ENCODE data around the gene TMEM238.

Gene TMEM238

DNA sequence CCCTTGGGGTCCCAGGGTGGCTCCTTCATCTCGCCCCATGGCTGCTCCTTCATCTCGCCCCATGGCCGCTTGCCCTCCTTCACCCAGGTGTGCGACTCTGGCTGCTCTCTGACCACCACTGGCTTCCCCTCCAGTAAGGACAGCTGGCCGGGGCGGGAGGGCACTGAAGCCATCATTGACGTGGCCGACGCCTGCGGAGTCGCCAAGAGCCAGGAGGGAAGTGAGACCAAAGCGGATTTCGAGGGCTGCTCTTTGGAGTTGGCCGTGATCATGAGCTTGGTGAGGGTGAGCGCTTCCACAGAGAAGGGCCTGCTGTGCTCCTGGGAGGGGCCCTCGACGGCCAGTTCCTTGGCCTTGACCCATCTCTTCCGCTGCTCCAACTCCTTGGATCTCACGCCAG is 25.6 kb downstream of the TMEM238 start:
- H3K4me3 ChIP-seq (ENCODE audit: low read depth, low read length) = no peak overlapping the region
- no peak for DNase-seq
- no peaks in the 10 kb centered on the region for H3K27me3 ChIP-seq (ENCODE audit: insufficient read depth, low read depth, severe bottlenecking)
- no peak overlapping the region for H3K27ac ChIP-seq
- H3K9me3 ChIP-seq (ENCODE audit: severe bottlenecking) = no peaks in the 10 kb centered on the region
- no peaks in the 10 kb centered on the region for H3K36me3 ChIP-seq
- TF ChIP-seq, protein P1, sequence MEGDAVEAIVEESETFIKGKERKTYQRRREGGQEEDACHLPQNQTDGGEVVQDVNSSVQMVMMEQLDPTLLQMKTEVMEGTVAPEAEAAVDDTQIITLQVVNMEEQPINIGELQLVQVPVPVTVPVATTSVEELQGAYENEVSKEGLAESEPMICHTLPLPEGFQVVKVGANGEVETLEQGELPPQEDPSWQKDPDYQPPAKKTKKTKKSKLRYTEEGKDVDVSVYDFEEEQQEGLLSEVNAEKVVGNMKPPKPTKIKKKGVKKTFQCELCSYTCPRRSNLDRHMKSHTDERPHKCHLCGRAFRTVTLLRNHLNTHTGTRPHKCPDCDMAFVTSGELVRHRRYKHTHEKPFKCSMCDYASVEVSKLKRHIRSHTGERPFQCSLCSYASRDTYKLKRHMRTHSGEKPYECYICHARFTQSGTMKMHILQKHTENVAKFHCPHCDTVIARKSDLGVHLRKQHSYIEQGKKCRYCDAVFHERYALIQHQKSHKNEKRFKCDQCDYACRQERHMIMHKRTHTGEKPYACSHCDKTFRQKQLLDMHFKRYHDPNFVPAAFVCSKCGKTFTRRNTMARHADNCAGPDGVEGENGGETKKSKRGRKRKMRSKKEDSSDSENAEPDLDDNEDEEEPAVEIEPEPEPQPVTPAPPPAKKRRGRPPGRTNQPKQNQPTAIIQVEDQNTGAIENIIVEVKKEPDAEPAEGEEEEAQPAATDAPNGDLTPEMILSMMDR (IDR thresholded peaks at IDR 0.05; ENCODE audit: low read depth, low read length) = no peak

DNA sequence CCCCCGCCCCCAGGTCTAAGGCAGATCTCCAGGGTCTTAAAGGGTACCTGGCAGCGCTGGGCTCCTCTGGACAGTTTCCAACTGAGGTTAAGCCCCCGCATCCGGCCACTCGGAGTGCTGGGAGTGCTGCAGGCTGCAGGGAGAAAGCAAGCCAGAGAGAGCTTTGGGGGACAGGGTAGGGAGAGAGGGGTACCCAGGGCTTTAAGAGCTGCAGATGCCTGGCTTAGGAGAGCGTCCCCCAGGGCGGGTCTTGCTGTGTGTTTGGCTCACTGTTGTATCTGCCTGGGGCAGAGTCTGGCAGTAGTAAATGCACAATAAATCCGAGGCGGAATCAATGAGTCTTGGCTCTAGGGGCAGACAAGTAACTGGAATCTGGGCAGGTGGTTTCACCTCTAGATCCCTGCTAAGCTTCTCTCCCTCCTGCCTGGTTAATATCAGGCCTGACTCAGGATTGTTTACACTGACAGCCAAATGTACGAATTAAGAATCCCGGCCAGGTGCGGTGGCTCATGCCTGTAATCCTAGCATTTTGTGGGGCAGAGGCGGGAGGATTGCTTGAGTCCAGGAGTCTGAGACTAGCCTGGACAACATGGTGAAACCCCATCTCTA is 28.8 kb downstream of the TMEM238 start:
- DNase-seq = peak; percentile 71
- Histone ChIP-seq H3K27ac (peak overlapping the region; percentile 42), H3K27me3 (ENCODE audit: insufficient read depth, low read depth, severe bottlenecking) (no peaks in the 10 kb centered on the region), H3K4me3 (ENCODE audit: low read depth, low read length) (no peak overlapping the region), H3K9me3 (ENCODE audit: severe bottlenecking) (no peaks in the 10 kb centered on the region), H3K36me3 (peaks cover under 1% of the 10 kb centered on the region; the same call in 1 of the 2 replicates)
- TF ChIP-seq, protein P1 (IDR thresholded peaks at IDR 0.05; ENCODE audit: low read depth, low read length) = no peak

DNA sequence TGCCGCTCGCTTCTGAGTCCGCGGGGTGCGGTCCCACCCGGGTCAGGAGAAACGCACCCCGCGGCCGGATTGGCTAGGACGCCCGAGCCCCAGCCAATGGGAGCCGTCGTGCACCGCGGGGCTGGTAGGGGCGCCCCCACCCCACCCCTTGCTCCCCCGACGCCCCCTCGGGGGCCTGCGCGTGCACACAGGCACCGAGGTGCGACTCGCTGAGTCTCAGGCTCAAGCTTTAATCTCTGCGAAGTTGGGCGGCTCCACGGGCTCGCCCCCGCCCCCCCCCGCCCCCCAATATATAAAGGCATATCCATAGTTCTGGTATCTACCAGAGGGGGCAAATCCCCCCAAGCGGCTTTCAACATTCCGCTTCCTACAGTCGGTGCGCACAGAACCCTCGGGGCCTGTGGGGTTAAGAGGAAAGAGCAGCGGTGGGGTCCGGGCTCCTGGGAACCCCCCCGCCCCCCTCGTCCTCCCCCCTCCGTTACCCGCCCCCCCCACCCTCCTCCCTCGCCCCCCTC is 29.3 kb downstream of the TMEM238 start, which contains the start of gene COX6B2:
Gene COX6B2 (minus strand): TSS at position 22 of the 515 bp plus-strand sequence. CDS start 198 bp downstream, outside the sequence.
- TF ChIP-seq, protein P1 (IDR thresholded peaks at IDR 0.05; ENCODE audit: low read depth, low read length) = no peak
- no peak for DNase-seq
- peaks cover 3% of the 10 kb centered on the region; the same call in 1 of the 2 replicates for H3K36me3 ChIP-seq
- peak within 1 kb of the TSS; percentile 54 for H3K4me3 ChIP-seq (ENCODE audit: low read depth, low read length)
- no peaks in the 10 kb centered on the region for H3K27me3 ChIP-seq (ENCODE audit: insufficient read depth, low read depth, severe bottlenecking)
- H3K9me3 ChIP-seq (ENCODE audit: severe bottlenecking) = no peaks in the 10 kb centered on the region
- peak within 1 kb of the TSS; percentile 42 for H3K27ac ChIP-seq

DNA sequence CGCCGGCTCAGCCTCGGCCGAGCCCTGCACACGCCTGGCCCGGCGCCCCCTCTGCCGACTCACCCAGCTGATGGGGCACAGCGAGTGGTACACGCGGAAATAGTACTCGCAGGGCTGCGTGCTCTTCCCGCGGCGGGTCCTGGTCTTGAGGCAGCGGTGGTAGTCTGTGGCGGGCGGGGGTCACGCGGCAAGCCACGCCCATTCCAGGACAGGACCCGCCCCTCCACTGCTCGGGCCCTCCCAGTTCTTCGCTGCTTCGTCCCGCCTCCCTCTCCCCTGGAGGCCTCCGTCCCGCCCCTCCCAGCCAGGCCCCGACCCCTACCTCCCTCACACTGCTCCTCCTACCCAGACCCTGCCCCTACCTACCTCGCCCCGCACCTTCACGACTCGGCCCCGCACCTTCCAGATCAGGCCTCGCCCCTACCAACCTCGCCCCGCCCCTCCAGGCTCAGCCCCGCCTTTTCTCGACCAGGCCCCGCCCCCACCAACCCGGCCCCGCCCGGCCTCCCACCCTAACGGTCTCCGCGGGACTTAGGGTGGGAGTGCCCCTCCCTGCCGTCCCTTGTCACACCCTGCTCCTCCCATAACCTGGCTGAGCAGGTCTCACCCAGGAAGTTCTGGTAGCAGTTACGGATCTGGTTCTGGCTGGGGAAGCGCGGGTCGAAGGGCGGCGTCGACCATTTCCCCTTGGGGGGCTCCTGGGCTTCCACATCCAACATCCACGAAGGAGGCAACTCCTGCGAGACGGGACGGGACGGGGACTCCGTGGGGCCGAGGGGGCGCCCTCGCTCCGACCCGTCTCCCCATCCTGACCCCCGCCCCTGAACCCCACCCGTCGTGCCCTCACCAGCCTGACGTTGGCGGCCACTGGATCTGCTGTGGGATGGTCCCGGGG is 30.0 kb downstream of the TMEM238 start:
- no peak overlapping the region for H3K27ac ChIP-seq
- peaks cover 7% of the 10 kb centered on the region for H3K36me3 ChIP-seq
- no peaks in the 10 kb centered on the region for H3K9me3 ChIP-seq (ENCODE audit: severe bottlenecking)
- no peaks in the 10 kb centered on the region for H3K27me3 ChIP-seq (ENCODE audit: insufficient read depth, low read depth, severe bottlenecking)
- TF ChIP-seq, protein P1 (IDR thresholded peaks at IDR 0.05; ENCODE audit: low read depth, low read length) = no peak
- H3K4me3 ChIP-seq (ENCODE audit: low read depth, low read length) = peak overlapping the region; percentile 54
- DNase-seq = peak; percentile 73

DNA sequence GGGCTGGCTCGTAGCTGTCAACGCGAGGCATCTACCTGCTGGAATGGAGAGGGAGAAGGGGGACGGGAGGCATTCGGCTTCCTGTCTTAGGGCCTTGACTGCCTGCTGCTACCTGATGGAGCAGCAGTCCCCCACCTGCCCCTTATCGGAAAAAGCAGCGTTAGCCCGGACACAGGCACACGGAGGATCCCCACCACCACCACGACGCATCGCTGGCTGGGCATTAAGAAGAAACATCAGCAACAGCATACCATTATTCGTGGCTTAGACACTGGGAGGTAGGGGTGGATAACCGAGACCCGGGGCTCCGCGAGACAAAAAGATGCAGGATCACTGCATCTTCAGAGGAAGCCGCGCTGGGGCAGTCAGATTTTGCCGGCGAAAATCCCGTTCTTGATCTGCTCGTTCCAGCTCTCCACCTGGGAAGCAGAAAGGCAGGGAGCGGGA is 30.7 kb downstream of the TMEM238 start:
- no peak for DNase-seq

More for the DNA sequence above, 30.7 kb downstream of the TMEM238 start:
- peak overlapping the region; percentile 54 for H3K4me3 ChIP-seq (ENCODE audit: low read depth, low read length)
- H3K27me3 ChIP-seq (ENCODE audit: insufficient read depth, low read depth, severe bottlenecking) = no peaks in the 10 kb centered on the region
- H3K9me3 ChIP-seq (ENCODE audit: severe bottlenecking) = no peaks in the 10 kb centered on the region
- H3K36me3 ChIP-seq = peaks cover 11% of the 10 kb centered on the region
- H3K27ac ChIP-seq = no peak overlapping the region
- TF ChIP-seq, protein P1 (IDR thresholded peaks at IDR 0.05; ENCODE audit: low read depth, low read length) = no peak
